Smooth muscle cell (in vitro differentiated cells): ENCODE data around the gene MYO10. TPM values are rescaled to one million over a fixed set of nuclear protein-coding genes. Genes with fewer than 3 reads are reported as not detected.
A peak's percentile ranks its signal among the peaks of the same experiment; 100 is the strongest.

Experiments
- DNase-seq: peaks from one replicate; lab custom pipeline; 2025; ENCODE audit not compliant: unreplicated experiment; lab: John Stamatoyannopoulos, UW
- H2AFZ ChIP-seq: fragments of 200-600 bp; sonication (generic); 2 replicates; pipeline ENCODE4 v1.6.0; 2016; ENCODE audit warnings: antibody characterized with exemption, low read depth, mild to moderate bottlenecking
- H3F3A ChIP-seq: fragments of 200-600 bp; sonication (generic); 2 replicates; pipeline ENCODE4 v1.6.0; 2017; ENCODE audit warnings: antibody characterized with exemption, low read depth
- H3K27ac ChIP-seq: fragments of 200-600 bp; sonication (generic); 2 replicates; pipeline ENCODE4 v1.5.1; 2016; ENCODE audit warnings: low read depth, mild to moderate bottlenecking
- H3K27me3 ChIP-seq: fragments of 200-600 bp; sonication (generic); 2 replicates; pipeline ENCODE4 v1.6.1; 2016; ENCODE audit warnings: low read depth, mild to moderate bottlenecking
- H3K36me3 ChIP-seq: fragments of 200-600 bp; sonication (generic); 2 replicates; pipeline ENCODE4 v1.5.1; 2016; ENCODE audit warnings: low read depth
- H3K4me1 ChIP-seq: fragments of 200-600 bp; sonication (generic); 2 replicates; pipeline ENCODE4 v1.5.1; 2016; ENCODE audit warnings: low read depth
- H3K4me2 ChIP-seq: fragments of 200-600 bp; sonication (generic); 2 replicates; pipeline ENCODE4 v1.6.0; 2016; ENCODE audit warnings: mild to moderate bottlenecking
- H3K4me3 ChIP-seq: fragments of 200-600 bp; sonication (generic); 2 replicates; pipeline ENCODE4 v1.5.1; 2016; ENCODE audit warnings: mild to moderate bottlenecking
- H3K79me2 ChIP-seq: fragments of 200-600 bp; sonication (generic); 2 replicates; pipeline ENCODE4 v1.6.0; 2016; ENCODE audit warnings: low read depth, mild to moderate bottlenecking
- H3K9ac ChIP-seq: fragments of 200-600 bp; sonication (generic); 2 replicates; pipeline ENCODE4 v1.6.0; 2016; ENCODE audit warnings: low read depth
- H3K9me3 ChIP-seq: fragments of 200-600 bp; sonication (generic); replicated peaks from 2 replicates; pipeline ENCODE4 v1.5.1; 2016; ENCODE audit warnings: low read depth
- H4K20me1 ChIP-seq: fragments of 200-600 bp; sonication (generic); 2 replicates; pipeline ENCODE4 v1.6.0; 2016; ENCODE audit warnings: low read depth
- CTCF ChIP-seq: fragments of 200-600 bp; sonication (generic); IDR thresholded peaks from 2 replicates; pipeline ENCODE4 v1.5.1; 2017; ENCODE audit warnings: borderline replicate concordance, mild to moderate bottlenecking, antibody characterized with exemption; ENCODE audit not compliant: insufficient read depth, poor library complexity, severe bottlenecking
- WGBS: methylation state at CpG from one replicate; pipeline ENCODE4 v1.1.7; 2016; ENCODE audit warnings: low lambda C conversion rate; 5-methylcytosine and 5-hydroxymethylcytosine counted together
- polyA plus RNA-seq: library from polyadenylated mRNA; unstranded; fragments of >200 nt; fragmentation: Nextera tagmentation; extraction: Ambion mirVana; gene quantifications from 2 replicates; pipeline ENCODE4 v1.2.1, GENCODE V29; 2016
- total RNA-seq: library from RNA; depleted of rRNA; stranded (reverse); fragments of >200 nt; gene quantifications from 2 replicates; pipeline ENCODE4 v1.2.3, GENCODE V29; 2014

Gene MYO10
- total and polyA plus RNA-seq, 2 experiments from 2014 or later: 76.4 to 96.8 TPM

DNA sequence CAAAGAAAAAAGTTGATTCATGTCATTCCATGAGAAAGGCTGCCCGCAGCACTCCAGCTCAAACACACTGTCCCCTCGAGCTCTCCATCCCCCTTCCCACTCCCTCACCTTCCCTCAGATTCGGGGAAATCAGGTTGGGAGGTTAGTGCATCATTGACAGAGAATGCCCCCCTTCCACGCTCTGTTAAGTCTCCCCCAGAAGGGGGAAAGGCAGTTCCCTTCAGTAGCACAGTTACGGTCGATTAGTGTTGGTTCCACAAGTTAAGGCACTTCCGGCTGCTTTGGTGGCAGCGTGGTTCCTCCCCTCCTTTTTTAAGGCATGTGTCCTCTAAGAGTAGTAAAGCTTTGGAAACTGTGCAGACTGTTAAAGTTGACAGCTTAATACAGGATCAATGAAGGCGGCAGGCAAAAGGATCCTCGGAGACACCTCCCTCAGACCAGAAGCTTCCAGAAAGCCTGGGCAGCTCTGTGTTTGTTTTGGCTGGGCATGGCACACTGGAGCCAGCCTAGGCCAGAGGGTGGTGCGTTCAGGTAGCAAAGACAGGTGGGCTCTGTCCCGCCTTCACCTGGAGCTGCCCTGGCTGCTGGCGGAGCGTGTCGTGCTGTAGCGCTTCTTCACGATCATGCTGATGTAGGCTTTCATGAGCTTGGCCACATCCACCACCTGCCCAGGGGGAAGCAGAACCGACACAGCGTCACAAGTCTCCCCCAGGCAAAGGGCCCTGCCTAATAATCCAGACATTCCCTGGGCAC lies 269.8 kb downstream of the MYO10 start:
- H3K9ac ChIP-seq: no peak overlapping the region
- no peak overlapping the region for H2AFZ ChIP-seq
- H3K27me3 ChIP-seq: no peaks in the 10 kb centered on the region
- H3K9me3 ChIP-seq: no peaks in the 10 kb centered on the region
- H4K20me1 ChIP-seq: peaks cover 62% of the 10 kb centered on the region
- peaks cover 45% of the 10 kb centered on the region for H3F3A ChIP-seq
- H3K36me3 ChIP-seq: peaks cover 8% of the 10 kb centered on the region
- H3K79me2 ChIP-seq: no peaks in the 10 kb centered on the region
- WGBS: 56% methylated on average over 19 of the region's 19 CpGs
- H3K4me1 ChIP-seq: no peaks in the 10 kb centered on the region
- H3K27ac ChIP-seq: peak overlapping the region; percentile 52
- no peak for DNase-seq
- H3K4me2 ChIP-seq: peak overlapping the region; percentile 22
- TF ChIP-seq CTCF: no peak
- no peak overlapping the region for H3K4me3 ChIP-seq

- Histone ChIP-seq H3K4me1 (no peaks in the 10 kb centered on the region), H3K27ac (peak overlapping the region; percentile 52), H3K4me3 (no peak overlapping the region), H4K20me1 (peaks cover 56% of the 10 kb centered on the region), H3F3A (peaks cover 49% of the 10 kb centered on the region), H3K79me2 (no peaks in the 10 kb centered on the region), H3K9me3 (no peaks in the 10 kb centered on the region), H3K4me2 (peak overlapping the region; percentile 22), H2AFZ (no peak overlapping the region), H3K9ac (no peak overlapping the region), H3K36me3 (peaks cover 4% of the 10 kb centered on the region), H3K27me3 (no peaks in the 10 kb centered on the region)
- TF ChIP-seq CTCF: no peak
- DNase-seq: no peak
- WGBS: 20% methylated on average over 3 of the region's 3 CpGs
Measured at GRCh38 chr5:16665601-16666000, 270.5 kb downstream of the MYO10 start.

DNA sequence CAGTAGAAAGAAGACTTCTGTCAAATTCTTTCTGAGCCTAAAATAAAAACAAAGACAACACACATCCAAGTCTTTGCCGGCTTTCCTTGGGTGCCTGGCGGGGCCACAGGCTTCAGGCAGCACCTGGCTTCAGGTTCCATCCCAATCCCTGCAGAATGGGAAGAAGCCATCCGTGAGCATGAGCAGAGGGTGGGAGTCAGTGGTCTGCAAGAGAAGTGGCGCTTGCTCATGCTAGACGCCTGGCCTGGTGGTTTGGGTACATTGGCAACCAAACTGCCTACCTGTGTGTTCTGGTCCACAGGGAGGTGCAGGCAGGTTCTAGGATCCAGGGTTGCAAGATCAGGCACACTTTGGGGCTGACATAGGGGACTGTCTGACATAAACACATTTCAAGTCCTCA lies 271.7 kb downstream of the MYO10 start:
- H3K27ac ChIP-seq: no peak overlapping the region
- WGBS: 81% methylated on average over 5 of the region's 5 CpGs
- no peaks in the 10 kb centered on the region for H3K27me3 ChIP-seq
- no peak for DNase-seq
- no peaks in the 10 kb centered on the region for H3K4me1 ChIP-seq
- peaks cover 48% of the 10 kb centered on the region for H3F3A ChIP-seq
- H3K36me3 ChIP-seq: peaks cover 2% of the 10 kb centered on the region
- TF ChIP-seq CTCF: no peak
- H3K9me3 ChIP-seq: no peaks in the 10 kb centered on the region
- no peak overlapping the region for H2AFZ ChIP-seq
- no peak overlapping the region for H3K4me3 ChIP-seq
- no peaks in the 10 kb centered on the region for H3K79me2 ChIP-seq
- H3K4me2 ChIP-seq: no peak overlapping the region
- H3K9ac ChIP-seq: no peak overlapping the region
- H4K20me1 ChIP-seq: peaks cover 45% of the 10 kb centered on the region

- Histone ChIP-seq H3K4me1 (no peaks in the 10 kb centered on the region), H3K4me2 (no peak overlapping the region), H3K27ac (no peak overlapping the region), H3K79me2 (no peaks in the 10 kb centered on the region), H4K20me1 (peaks cover 40% of the 10 kb centered on the region), H3K9me3 (no peaks in the 10 kb centered on the region), H3K27me3 (no peaks in the 10 kb centered on the region), H2AFZ (no peak overlapping the region), H3K36me3 (no peaks in the 10 kb centered on the region), H3K9ac (no peak overlapping the region), H3F3A (peaks cover 42% of the 10 kb centered on the region), H3K4me3 (no peak overlapping the region)
- DNase-seq: no peak
- WGBS: 34% methylated on average over 4 of the region's 4 CpGs
- TF ChIP-seq CTCF: no peak
Measured at GRCh38 chr5:16663840-16664239, 272.2 kb downstream of the MYO10 start.
